ENCODE results near the gene MAOB. TPM values are rescaled to one million over a fixed set of nuclear protein-coding genes. Genes with fewer than 3 reads are reported as not detected.

Gene MAOB
- polyA plus RNA-seq, 3 donors: not detected

DNA sequence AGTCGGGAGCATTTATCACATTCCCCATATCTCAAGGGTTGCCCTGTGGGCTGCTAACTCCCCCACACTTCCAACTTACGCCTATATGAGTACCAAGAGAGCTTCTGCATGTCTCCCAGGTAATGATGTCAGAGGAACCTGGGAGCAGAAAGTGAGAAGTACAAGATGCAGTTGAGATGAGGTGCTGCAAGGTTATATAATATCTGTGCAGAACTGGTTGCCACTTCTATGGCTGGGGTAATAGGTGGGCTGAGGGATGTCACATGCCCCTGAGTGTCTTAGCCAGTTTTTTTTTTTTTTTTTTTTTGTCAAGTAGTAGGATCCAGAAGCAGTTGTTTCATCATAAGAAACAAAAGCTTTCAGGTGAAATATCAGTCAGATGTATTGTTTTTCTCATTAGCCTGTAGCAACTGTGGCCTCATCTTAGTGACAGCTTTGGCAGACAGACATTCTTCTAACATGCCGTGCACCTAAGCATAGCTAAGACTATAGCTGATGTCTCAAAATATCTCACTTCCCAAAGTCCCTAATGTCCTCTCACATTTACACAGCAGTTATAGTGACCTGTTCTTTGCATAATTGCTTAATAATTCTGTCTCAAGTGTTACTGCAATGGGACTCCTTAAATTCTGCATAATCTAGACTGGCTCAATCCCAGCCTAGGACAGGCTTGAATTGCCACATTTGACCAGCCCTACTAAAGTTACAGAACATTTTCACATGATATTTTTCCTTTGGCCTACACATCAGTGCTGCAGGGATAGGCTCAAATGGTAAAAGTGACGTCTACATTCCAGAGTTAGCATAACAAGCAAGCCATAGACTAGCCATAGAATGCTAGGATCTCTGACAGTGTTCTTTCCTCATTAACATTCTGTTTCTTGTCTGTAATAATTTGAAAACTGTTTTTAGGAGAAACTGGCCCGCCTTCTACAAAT, 17.9 kb upstream of the MAOB start:
- peaks cover 0 to 2% (median 0%) of the 10 kb centered on the region in 7 donors for H3K9me3 Mint-ChIP-seq
- no peak overlapping the region for H3K27ac Mint-ChIP-seq
- DNase-seq: no peak
- Histone ChIP-seq H3K36me3 (replicated peaks in 1 of 2; ENCODE audit: control insufficient read depth in 1 of 2, insufficient read depth in 2 of 2, low read length in 2 of 2) (no peaks in the 10 kb centered on the region), H3K4me1 (ENCODE audit: control insufficient read depth in 1 of 2, insufficient read depth in 2 of 2, low read length in 2 of 2) (no peaks in the 10 kb centered on the region), H2AFZ (ENCODE audit: insufficient read depth, low read depth, low read length, poor library complexity, severe bottlenecking) (no peak overlapping the region), H3K9me3 (replicated peaks in 1 of 2; ENCODE audit: control insufficient read depth in 1 of 2, insufficient read depth in 1 of 2, low read length in 2 of 2) (no peaks in the 10 kb centered on the region), H3K4me3 (replicated peaks in 1 of 3; ENCODE audit: low read depth in 2 of 3, low read length in 3 of 3) (no peak overlapping the region), H4K20me1 (ENCODE audit: insufficient read depth, low read length) (no peaks in the 10 kb centered on the region), H3K27me3 (ENCODE audit: control insufficient read depth in 2 of 2, insufficient read depth in 2 of 2, low read length in 2 of 2) (no peaks in the 10 kb centered on the region), H3K79me2 (ENCODE audit: insufficient read depth, low read length) (no peaks in the 10 kb centered on the region), H3K9ac (ENCODE audit: insufficient read depth, low read length, poor library complexity, severe bottlenecking) (no peak overlapping the region), H3K27ac (ENCODE audit: low read depth in 1 of 2, low read length in 2 of 2) (no peak overlapping the region), H3K4me2 (replicated peaks; ENCODE audit: extremely low read depth, low read length, poor library complexity, severe bottlenecking) (no peak overlapping the region)
- TF ChIP-seq, protein P1, sequence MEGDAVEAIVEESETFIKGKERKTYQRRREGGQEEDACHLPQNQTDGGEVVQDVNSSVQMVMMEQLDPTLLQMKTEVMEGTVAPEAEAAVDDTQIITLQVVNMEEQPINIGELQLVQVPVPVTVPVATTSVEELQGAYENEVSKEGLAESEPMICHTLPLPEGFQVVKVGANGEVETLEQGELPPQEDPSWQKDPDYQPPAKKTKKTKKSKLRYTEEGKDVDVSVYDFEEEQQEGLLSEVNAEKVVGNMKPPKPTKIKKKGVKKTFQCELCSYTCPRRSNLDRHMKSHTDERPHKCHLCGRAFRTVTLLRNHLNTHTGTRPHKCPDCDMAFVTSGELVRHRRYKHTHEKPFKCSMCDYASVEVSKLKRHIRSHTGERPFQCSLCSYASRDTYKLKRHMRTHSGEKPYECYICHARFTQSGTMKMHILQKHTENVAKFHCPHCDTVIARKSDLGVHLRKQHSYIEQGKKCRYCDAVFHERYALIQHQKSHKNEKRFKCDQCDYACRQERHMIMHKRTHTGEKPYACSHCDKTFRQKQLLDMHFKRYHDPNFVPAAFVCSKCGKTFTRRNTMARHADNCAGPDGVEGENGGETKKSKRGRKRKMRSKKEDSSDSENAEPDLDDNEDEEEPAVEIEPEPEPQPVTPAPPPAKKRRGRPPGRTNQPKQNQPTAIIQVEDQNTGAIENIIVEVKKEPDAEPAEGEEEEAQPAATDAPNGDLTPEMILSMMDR (IDR thresholded peaks at IDR 0.05): no peak
- no peaks in the 10 kb centered on the region for H3K36me3 Mint-ChIP-seq
- intact Hi-C loops (cut with micrococcal nuclease): no loop called here
- peaks cover 0 to 5% (median 2%) of the 10 kb centered on the region in 3 donors for H3K27me3 Mint-ChIP-seq (ENCODE audit: low read depth in 3 of 3)
- WGBS (ENCODE audit: insufficient coverage): no CpG with 5 or more reads among the region's 5 CpGs
- H3K4me3 Mint-ChIP-seq: no peak overlapping the region
- H3K4me1 Mint-ChIP-seq: no peaks in the 10 kb centered on the region

DNA sequence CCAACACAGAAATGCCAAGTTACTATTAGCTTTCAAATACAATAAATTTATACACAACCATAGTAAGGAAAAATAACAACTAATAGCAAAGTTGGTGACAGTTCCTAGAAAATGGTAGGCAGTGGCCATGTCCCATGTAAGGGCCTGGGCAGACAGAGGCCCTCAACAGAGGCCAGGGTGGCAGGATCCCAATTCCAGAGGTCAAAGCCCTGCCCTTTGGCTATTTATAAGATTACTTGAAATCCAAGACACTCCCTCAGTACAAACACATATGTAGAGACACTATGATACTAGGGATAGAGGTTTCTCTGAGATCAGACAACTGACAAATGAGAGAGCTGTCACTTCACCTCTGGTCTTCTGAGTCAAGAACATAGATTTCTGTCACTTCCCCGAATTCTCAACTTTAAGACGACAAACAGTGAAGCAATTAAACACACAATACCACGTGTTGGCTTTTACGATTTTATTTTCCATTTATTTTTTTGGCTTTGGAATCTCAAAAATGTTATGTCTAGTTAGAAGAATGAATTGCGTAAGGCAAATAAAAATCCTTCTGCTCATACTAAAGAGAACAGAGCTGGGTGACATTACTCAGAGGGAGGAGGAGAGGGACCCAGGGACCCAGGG, 16.3 kb upstream of the MAOB start:
- no peaks in the 10 kb centered on the region for H3K9me3 ChIP-seq (replicated peaks in 1 of 2; ENCODE audit: control insufficient read depth in 1 of 2, insufficient read depth in 1 of 2, low read length in 2 of 2)
- peaks cover 0 to 2% (median 0%) of the 10 kb centered on the region in 7 donors for H3K9me3 Mint-ChIP-seq
- H3K4me3 ChIP-seq (replicated peaks in 1 of 3; ENCODE audit: low read depth in 2 of 3, low read length in 3 of 3): no peak overlapping the region
- no peaks in the 10 kb centered on the region for H3K36me3 Mint-ChIP-seq
- H2AFZ ChIP-seq (ENCODE audit: insufficient read depth, low read depth, low read length, poor library complexity, severe bottlenecking): no peak overlapping the region
- H3K27me3 ChIP-seq (ENCODE audit: control insufficient read depth in 2 of 2, insufficient read depth in 2 of 2, low read length in 2 of 2): no peaks in the 10 kb centered on the region
- no peak overlapping the region for H3K4me2 ChIP-seq (replicated peaks; ENCODE audit: extremely low read depth, low read length, poor library complexity, severe bottlenecking)
- TF ChIP-seq, protein P1 (IDR thresholded peaks at IDR 0.05): no peak
- no peaks in the 10 kb centered on the region for H4K20me1 ChIP-seq (ENCODE audit: insufficient read depth, low read length)
- intact Hi-C loops (cut with micrococcal nuclease): no loop called here
- no peak overlapping the region for H3K4me3 Mint-ChIP-seq
- no peaks in the 10 kb centered on the region for H3K4me1 ChIP-seq (ENCODE audit: control insufficient read depth in 1 of 2, insufficient read depth in 2 of 2, low read length in 2 of 2)
- H3K9ac ChIP-seq (ENCODE audit: insufficient read depth, low read length, poor library complexity, severe bottlenecking): no peak overlapping the region
- peaks cover 0 to 5% (median 2%) of the 10 kb centered on the region in 3 donors for H3K27me3 Mint-ChIP-seq (ENCODE audit: low read depth in 3 of 3)
- no peak overlapping the region for H3K27ac Mint-ChIP-seq
- H3K4me1 Mint-ChIP-seq: no peaks in the 10 kb centered on the region
- WGBS (ENCODE audit: insufficient coverage): no CpG with 5 or more reads among the region's 5 CpGs
- DNase-seq: no peak
- H3K27ac ChIP-seq (ENCODE audit: low read depth in 1 of 2, low read length in 2 of 2): no peak overlapping the region
- no peaks in the 10 kb centered on the region for H3K36me3 ChIP-seq (replicated peaks in 1 of 2; ENCODE audit: control insufficient read depth in 1 of 2, insufficient read depth in 2 of 2, low read length in 2 of 2)
- no peaks in the 10 kb centered on the region for H3K79me2 ChIP-seq (ENCODE audit: insufficient read depth, low read length)

Data from CD14-positive monocyte (primary cell).